HG02981 (cell line): ENCODE data around the gene TRIM17.

ENCODE experiments used
- ATAC-seq: cut with Tn5 transposase; IDR thresholded peaks from one replicate; pipeline ENCODE4 v1.9.1; 2021; ENCODE audit warnings: mild to moderate bottlenecking, moderate library complexity; ENCODE audit not compliant: unreplicated experiment

TRIM17 gene

DNA sequence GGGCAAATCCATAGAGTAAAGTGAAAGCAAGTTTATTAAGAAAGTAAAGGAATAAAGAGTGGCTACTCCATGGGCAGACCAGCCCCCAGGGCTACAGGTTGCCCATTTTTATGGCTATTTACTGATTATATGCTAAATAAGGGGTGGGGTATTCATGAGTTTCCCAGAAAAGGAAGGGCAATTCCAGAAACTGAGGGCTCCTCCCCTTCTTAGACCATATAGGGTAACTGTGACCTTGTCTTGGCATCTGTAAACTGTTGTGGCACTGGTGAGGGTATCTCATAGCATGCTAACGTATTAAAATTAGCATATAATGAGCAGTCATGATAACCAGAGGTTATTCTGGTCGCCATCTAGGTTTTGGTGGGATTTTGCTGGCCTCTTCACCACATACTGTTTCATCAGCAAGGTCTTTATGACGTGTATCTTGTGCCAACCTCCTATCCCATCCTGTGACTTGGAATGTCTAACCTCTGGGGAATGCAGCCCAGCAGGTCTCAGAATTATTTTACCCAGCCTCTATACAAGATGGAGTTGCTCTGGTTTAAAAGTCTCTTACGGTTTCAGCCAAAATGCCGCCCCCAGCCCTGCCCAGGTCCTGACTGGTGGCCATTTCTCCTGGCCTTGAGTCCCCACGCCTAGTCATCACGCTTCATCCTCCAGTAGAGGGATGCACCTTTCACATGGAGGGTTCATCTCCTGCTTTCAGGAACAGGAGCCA, 982 bp upstream of the TRIM17 start:
- ATAC-seq, result no peak

DNA sequence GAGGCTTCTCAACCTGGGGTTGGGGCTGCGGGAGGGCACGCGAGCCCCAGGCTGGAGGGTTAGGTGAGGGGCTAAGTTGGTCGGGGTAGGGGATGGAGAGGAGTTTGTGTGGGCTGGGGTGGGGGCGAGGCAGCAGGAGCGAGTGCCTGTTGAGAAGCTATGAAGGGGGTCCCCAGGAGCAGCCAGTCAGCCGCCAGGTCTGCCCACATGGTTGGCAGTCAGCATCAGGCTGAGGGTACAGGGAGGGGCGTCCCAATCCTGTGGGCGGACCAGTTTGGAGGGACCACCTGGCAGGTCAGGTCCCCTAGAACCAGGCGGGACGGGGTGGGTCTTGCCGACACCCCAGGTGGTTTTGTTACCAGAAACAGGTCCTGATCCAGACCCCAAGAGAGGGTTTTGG, 400 bp upstream of the TRIM17 start:
- ATAC-seq, result no peak

GRCh38 chr1:228415853-228416216, 826 bp downstream of the TRIM17 start:
- ATAC-seq, result no peak

DNA sequence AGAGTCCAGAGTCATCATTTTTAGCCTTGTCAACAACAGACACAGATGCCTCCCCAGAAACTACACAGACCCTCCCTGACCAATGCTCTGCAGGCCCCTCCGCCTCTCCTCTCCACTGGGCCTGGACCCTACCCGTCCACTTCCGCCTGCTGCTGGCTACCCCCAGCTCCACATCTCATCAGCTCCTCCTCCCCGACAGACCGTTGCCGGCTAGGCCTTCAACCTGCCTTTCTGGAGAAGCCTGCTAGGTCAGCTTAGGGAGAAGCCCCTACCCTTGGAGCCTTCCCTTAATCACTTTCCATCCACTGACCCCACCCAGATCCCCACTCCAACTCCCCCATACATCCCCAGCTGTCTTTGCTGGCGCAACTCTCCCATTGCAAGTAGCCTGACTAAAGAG, 1.4 kb downstream of the TRIM17 start:
- ATAC-seq, result no peak

DNA sequence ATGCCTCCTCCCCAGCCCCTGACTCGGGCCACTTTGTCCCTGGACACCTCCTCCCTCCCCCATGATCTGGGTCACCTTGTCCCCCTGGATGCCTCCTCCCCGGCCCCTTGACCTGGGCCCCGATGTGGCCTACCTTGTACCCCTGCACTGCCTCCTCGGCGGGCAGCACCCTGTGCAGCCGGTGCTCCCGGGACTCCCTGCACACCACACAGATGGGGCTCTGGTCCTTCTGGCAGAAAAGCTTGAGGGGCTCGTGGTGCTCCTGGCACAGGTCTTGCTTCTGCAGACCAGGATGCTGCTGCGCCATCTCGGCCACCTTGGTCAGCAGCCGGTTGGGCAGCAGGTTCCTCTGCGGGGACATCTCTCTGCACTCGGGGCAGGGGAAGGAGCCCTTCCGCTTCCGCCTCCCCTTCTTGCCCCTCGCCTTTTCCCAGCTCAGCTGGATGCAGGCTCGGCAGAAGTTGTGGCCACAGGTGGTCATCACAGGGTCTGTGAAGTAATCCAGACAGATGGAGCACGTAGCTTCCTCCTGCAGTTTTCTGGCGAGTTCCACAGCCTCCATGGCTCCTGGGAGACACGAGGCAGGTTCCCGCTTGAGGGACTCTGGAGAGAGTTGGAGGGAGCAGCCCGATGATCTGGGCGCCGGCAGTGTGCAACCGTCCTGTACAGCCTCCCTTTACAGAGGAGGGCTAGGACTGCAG, 2.0 kb downstream of the TRIM17 start:
- no peak for ATAC-seq

GRCh38 chr1:228413241-228414010, 3.2 kb downstream of the TRIM17 start:
- no peak for ATAC-seq

GRCh38 chr1:228411548-228412430, 4.9 kb downstream of the TRIM17 start:
- ATAC-seq, result no peak

DNA sequence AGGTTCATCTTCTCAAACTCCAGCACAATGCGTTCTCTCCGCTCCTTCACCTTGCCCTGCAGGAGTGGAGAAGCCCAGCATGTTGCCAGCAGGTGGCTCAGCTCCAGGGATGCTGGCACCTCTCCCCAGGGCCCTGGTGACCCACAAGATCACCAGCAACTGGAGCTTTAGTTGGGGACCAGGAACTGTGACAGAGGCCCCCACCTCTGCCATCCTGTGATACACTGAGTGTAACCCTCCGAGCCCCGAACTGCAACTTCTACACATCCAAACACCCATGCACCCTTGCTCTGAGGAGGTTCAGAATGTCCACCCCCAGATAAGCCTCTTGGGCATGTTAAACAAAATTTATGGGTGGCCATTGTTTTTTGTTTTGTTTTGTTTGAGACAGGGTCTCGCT, 5.5 kb downstream of the TRIM17 start:
- ATAC-seq, result no peak

- ATAC-seq, result no peak
Measured at GRCh38 chr1:228410671-228411070, 6.0 kb downstream of the TRIM17 start.

DNA sequence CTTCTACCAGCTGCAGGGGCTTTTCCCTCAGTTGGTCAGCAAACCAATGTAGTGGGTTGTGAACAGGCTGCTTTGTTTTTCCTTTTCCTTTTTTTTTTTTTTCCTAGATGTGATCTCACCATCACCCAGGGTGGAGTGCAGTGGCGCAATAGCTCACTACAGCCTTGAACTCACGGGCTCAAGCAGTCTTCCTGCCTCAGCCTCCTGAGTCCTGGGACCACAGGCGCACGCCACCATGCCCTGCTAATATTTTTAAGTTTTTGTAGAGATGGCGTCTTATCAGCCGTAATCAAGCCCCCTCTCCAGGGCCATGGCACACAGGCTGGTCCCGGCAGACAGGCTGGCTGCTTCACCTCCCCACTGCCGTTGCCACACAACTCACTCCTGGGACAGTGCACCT, 6.6 kb downstream of the TRIM17 start:
- ATAC-seq, result no peak

DNA sequence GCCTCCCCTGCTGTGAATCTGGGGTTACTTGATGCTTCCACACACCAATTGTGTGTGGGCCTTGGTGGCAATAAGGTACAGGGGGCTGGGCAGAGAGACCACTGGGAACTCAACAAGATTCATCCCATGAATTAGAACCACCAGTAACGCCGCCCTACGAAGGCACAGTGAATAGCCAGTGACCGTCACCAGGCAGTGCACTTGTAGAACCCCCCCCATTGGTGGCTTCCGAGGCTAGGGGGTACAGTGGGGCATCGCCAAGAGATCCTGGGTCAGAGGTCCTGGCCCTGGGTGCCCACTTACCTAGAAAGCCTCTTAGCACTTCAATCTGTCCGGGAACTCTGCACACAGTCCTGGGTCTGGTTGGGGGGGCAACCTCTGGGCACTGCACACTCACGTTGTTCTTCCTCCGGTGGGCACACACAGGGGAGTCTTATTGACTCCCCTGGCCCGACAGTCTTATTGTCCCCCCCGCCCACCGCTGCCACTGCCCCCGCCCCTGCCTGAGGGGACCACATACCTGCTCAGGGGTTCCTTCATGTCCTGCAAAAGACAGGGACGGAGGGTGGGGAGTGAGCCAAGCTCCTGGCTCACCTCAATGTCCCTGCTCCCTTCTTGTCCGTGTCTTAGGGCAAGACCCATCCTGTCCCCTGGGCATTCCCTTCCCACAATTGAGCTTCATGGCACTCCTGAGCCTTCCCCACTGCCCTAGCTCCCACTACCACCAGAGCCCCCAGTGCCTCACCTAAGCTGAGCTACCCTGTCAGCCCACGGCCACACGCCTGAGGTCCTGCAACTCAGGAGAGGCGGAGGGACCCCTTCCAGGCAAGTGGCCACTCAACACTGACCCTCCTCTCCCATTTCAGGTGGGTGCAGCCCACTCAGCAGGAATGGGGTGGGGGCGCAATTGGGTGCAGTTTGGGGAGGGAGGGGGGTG, 7.5 kb downstream of the TRIM17 start:
- ATAC-seq, result no peak

- no peak for ATAC-seq
Measured at GRCh38 chr1:228408041-228408868, 8.4 kb downstream of the TRIM17 start.

GRCh38 chr1:228407106-228408040, 9.3 kb downstream of the TRIM17 start:
- ATAC-seq, result no peak

DNA sequence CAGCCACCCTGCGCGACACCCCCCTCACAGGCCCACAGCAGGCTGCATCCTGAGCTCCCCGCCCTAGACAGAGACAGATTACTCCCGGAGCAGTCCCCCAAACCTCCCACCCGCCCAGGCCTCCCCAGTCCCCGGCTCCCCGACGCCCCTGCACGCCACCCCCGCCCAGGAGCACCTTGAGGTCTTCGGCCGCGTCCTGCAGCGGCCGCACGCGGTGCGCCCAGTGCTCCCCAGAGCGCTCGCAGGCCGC, 10.8 kb downstream of the TRIM17 start:
- no peak for ATAC-seq

DNA sequence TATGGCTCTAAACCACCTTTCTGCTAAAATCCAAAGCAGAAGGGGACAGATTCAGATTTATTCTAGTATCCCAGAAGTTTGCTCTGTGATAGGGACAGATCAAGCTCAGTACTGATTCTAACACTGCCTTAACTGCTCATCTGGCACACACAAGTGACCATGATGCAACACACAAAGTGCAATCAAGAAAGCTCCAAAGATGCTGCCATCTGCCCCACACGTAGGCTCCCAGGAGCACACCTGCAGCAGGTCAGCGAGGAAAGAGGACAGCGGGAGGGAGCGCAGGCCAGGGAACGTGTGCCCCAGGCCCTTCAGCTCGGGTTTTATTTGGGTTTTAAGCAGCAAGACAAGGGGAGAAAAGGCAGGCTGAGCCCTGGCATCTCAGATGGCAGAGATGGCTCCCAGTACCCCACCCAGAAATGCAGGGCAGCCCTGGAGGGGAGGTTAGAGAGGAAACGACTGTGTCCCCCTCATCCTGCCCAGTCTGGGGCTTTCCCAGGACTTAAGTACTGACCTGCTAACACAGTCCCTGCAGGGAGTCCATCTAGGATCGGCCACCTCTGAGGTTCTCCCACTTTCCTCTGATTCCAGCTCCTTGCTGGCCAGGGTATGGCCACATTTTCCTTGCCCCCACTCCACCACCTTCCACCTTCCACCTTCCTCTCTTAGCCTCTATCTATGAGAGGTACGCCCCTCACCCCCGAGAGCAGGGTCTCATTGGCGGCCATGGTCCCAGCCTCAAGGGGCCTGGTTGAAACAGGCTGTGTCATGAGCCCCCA, 11.3 kb downstream of the TRIM17 start:
- ATAC-seq, result no peak

- ATAC-seq, result no peak
Measured at GRCh38 chr1:228404107-228404720, 12.4 kb downstream of the TRIM17 start.

- no peak for ATAC-seq
Measured at GRCh38 chr1:228403231-228403631, 13.4 kb downstream of the TRIM17 start.
